GM23338 (cell line): ENCODE measurements around the gene ABCA4. TPM values are rescaled to one million over a fixed set of nuclear protein-coding genes. Genes with fewer than 3 reads are reported as not detected.

Source experiments
- EZH2 ChIP-seq: fragments of 200-600 bp; sonication (generic); IDR thresholded peaks from one replicate; pipeline ENCODE4 v1.8.0; 2017; ENCODE audit warnings: antibody characterized with exemption, mild to moderate bottlenecking, low read depth; ENCODE audit not compliant: unreplicated experiment
- JUNB ChIP-seq: IDR thresholded peaks from one replicate; pipeline ENCODE4 v1.6.1; 2016; ENCODE audit warnings: antibody characterized with exemption; ENCODE audit not compliant: unreplicated experiment
- POLR2AphosphoS5 ChIP-seq: IDR thresholded peaks from 2 replicates; pipeline ENCODE4 v1.6.1; 2016; ENCODE audit warnings: antibody characterized with exemption, low read depth
- STAT1 ChIP-seq: IDR thresholded peaks from one replicate; pipeline ENCODE4 v1.6.1; 2016; ENCODE audit warnings: antibody characterized with exemption; ENCODE audit not compliant: unreplicated experiment
- ZNF114 ChIP-seq: fragments of 250-450 bp; sonication (Bioruptor Pico); IDR thresholded peaks from 2 replicates; pipeline ENCODE4 v1.5.0; 2020; ENCODE audit warnings: mild to moderate bottlenecking, moderate library complexity
- polyA plus RNA-seq: library from polyadenylated mRNA; unstranded; fragments of >200 nt; fragmentation: Nextera tagmentation; extraction: Ambion mirVana; gene quantifications from 2 replicates; pipeline ENCODE4 v1.2.1, GENCODE V29; 2016
- total RNA-seq: library from RNA; depleted of rRNA; stranded (reverse); fragments of >200 nt; shearing (Covaris generic); gene quantifications from 2 replicates; pipeline ENCODE4 v1.2.3, GENCODE V29; 2014
- TF ChIP-seq, protein P1 (sequence below): fragments of 250-450 bp; sonication (Bioruptor Pico); IDR thresholded peaks from 2 replicates; pipeline ENCODE4 v1.5.0; 2020; ENCODE audit warnings: mild to moderate bottlenecking, moderate library complexity
- TF ChIP-seq, protein P2 (sequence below), 2 experiments: fragments of 200-600 bp in 1 of 2; sonication (generic) in 1 of 2; conservative IDR thresholded peaks; 2 replicates each; pipeline versions ENCODE4 v1.5.1 to v1.6.1; 2016 to 2017; ENCODE audit warnings: antibody characterized with exemption in 2 of 2, low read depth in 2 of 2, mild to moderate bottlenecking in 2 of 2, moderate library complexity in 1 of 2
- TF ChIP-seq, protein P3 (sequence below): IDR thresholded peaks from 2 replicates; pipeline ENCODE4 v1.6.1; 2016; ENCODE audit warnings: antibody characterized with exemption

ABCA4 gene
- total and polyA plus RNA-seq, 2 experiments from 2014 or later, result not detected

DNA sequence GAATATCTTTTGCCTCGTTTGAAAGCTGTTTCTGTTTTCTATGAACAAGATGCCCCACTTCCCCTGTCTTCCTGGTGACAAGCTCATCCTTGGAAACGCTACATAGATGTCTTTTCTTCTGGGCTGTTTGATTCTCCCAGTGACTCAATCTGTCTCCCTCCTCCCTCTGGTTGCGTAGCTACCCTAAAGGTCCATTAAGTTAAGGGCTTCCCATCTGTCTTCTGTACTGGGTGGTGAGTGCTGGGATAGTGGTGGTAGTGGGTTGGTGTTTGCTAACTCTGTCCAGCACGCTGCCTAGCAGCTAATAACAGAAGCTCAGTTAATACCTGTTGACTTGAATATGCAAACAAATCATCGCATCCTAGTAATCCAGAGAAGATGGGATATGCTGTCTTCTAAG is 161.5 kb downstream of the ABCA4 start (continued):
- TF ChIP-seq, protein P1, sequence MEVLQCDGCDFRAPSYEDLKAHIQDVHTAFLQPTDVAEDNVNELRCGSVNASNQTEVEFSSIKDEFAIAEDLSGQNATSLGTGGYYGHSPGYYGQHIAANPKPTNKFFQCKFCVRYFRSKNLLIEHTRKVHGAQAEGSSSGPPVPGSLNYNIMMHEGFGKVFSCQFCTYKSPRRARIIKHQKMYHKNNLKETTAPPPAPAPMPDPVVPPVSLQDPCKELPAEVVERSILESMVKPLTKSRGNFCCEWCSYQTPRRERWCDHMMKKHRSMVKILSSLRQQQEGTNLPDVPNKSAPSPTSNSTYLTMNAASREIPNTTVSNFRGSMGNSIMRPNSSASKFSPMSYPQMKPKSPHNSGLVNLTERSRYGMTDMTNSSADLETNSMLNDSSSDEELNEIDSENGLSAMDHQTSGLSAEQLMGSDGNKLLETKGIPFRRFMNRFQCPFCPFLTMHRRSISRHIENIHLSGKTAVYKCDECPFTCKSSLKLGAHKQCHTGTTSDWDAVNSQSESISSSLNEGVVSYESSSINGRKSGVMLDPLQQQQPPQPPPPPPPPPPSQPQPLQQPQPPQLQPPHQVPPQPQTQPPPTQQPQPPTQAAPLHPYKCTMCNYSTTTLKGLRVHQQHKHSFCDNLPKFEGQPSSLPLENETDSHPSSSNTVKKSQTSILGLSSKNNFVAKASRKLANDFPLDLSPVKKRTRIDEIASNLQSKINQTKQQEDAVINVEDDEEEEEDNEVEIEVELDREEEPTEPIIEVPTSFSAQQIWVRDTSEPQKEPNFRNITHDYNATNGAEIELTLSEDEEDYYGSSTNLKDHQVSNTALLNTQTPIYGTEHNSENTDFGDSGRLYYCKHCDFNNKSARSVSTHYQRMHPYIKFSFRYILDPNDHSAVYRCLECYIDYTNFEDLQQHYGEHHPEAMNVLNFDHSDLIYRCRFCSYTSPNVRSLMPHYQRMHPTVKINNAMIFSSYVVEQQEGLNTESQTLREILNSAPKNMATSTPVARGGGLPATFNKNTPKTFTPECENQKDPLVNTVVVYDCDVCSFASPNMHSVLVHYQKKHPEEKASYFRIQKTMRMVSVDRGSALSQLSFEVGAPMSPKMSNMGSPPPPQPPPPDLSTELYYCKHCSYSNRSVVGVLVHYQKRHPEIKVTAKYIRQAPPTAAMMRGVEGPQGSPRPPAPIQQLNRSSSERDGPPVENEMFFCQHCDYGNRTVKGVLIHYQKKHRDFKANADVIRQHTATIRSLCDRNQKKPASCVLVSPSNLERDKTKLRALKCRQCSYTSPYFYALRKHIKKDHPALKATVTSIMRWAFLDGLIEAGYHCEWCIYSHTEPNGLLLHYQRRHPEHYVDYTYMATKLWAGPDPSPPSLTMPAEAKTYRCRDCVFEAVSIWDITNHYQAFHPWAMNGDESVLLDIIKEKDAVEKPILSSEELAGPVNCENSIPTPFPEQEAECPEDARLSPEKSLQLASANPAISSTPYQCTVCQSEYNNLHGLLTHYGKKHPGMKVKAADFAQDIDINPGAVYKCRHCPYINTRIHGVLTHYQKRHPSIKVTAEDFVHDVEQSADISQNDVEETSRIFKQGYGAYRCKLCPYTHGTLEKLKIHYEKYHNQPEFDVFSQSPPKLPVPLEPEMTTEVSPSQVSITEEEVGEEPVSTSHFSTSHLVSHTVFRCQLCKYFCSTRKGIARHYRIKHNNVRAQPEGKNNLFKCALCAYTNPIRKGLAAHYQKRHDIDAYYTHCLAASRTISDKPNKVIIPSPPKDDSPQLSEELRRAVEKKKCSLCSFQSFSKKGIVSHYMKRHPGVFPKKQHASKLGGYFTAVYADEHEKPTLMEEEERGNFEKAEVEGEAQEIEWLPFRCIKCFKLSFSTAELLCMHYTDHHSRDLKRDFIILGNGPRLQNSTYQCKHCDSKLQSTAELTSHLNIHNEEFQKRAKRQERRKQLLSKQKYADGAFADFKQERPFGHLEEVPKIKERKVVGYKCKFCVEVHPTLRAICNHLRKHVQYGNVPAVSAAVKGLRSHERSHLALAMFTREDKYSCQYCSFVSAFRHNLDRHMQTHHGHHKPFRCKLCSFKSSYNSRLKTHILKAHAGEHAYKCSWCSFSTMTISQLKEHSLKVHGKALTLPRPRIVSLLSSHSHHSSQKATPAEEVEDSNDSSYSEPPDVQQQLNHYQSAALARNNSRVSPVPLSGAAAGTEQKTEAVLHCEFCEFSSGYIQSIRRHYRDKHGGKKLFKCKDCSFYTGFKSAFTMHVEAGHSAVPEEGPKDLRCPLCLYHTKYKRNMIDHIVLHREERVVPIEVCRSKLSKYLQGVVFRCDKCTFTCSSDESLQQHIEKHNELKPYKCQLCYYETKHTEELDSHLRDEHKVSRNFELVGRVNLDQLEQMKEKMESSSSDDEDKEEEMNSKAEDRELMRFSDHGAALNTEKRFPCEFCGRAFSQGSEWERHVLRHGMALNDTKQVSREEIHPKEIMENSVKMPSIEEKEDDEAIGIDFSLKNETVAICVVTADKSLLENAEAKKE (CRISPR knock-in tag), result no peak
- TF ChIP-seq, protein P2, sequence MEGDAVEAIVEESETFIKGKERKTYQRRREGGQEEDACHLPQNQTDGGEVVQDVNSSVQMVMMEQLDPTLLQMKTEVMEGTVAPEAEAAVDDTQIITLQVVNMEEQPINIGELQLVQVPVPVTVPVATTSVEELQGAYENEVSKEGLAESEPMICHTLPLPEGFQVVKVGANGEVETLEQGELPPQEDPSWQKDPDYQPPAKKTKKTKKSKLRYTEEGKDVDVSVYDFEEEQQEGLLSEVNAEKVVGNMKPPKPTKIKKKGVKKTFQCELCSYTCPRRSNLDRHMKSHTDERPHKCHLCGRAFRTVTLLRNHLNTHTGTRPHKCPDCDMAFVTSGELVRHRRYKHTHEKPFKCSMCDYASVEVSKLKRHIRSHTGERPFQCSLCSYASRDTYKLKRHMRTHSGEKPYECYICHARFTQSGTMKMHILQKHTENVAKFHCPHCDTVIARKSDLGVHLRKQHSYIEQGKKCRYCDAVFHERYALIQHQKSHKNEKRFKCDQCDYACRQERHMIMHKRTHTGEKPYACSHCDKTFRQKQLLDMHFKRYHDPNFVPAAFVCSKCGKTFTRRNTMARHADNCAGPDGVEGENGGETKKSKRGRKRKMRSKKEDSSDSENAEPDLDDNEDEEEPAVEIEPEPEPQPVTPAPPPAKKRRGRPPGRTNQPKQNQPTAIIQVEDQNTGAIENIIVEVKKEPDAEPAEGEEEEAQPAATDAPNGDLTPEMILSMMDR (conservative IDR thresholded peaks at IDR 0.05; ENCODE audit: low read depth in 2 of 2), result no peak
- TF ChIP-seq EZH2 (no peak), STAT1 (no peak), JUNB (no peak), ZNF114 (CRISPR knock-in tag) (no peak), POLR2AphosphoS5 (no peak)
- TF ChIP-seq, protein P3, sequence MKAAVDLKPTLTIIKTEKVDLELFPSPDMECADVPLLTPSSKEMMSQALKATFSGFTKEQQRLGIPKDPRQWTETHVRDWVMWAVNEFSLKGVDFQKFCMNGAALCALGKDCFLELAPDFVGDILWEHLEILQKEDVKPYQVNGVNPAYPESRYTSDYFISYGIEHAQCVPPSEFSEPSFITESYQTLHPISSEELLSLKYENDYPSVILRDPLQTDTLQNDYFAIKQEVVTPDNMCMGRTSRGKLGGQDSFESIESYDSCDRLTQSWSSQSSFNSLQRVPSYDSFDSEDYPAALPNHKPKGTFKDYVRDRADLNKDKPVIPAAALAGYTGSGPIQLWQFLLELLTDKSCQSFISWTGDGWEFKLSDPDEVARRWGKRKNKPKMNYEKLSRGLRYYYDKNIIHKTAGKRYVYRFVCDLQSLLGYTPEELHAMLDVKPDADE, result no peak
